PC-9 (cell line): ENCODE measurements around the gene EMP2. TPM values are rescaled to one million over a fixed set of nuclear protein-coding genes. Genes with fewer than 3 reads are reported as not detected.

Source experiments
- BruUV-seq: library from RNA; stranded (reverse); fragments of 400-500 nt; replicated peaks from 2 replicates; lab custom pipeline; 2021; lab: Mats Ljungman, UMichigan
- CTCF ChIA-PET: fragments of 300-600 bp; sonication (Branson Sonifier 250); formaldehyde crosslinking; loops from one replicate; lab custom pipeline; 2022; ENCODE audit warnings: antibody characterized with exemption; lab: Charles Lee
- POLR2A ChIA-PET: fragments of 300-600 bp; sonication (Branson Sonifier 250); formaldehyde crosslinking; loops from one replicate; lab custom pipeline; 2022; ENCODE audit warnings: antibody characterized with exemption; ENCODE audit not compliant: unreplicated experiment; lab: Charles Lee
- DNase-seq, 2 experiments: peaks; one replicate each; pipeline versions ENCODE4 v3.0.0 to v3.0.0-alpha.2; 2015 to 2022; ENCODE audit warnings: mixed read lengths in 1 of 2
- H2AFZ ChIP-seq: fragments of 200-600 bp; sonication (generic); 2 replicates; pipeline ENCODE4 v1.8.1; 2017; ENCODE audit warnings: antibody characterized with exemption
- H3F3A ChIP-seq: fragments of 200-600 bp; sonication (generic); 2 replicates; pipeline ENCODE4 v1.8.1; 2017; ENCODE audit warnings: antibody characterized with exemption, mild to moderate bottlenecking, low read depth; ENCODE audit not compliant: insufficient read depth
- H3K27ac ChIP-seq: fragments of 200-600 bp; sonication (generic); 2 replicates; pipeline ENCODE4 v1.6.1; 2016; ENCODE audit warnings: mixed run types
- H3K27me3 ChIP-seq: fragments of 200-600 bp; sonication (generic); 2 replicates; pipeline ENCODE4 v1.6.1; 2016; ENCODE audit warnings: low read depth, mixed run types; ENCODE audit not compliant: insufficient read depth
- H3K36me3 ChIP-seq: fragments of 200-600 bp; sonication (generic); 2 replicates; pipeline ENCODE4 v1.6.1; 2016; ENCODE audit warnings: low read depth, mixed run types
- H3K4me1 ChIP-seq: fragments of 200-600 bp; sonication (generic); replicated peaks from 2 replicates; pipeline ENCODE4 v1.6.1; 2016; ENCODE audit warnings: mixed run types; ENCODE audit not compliant: insufficient read depth
- H3K4me2 ChIP-seq: fragments of 200-600 bp; sonication (generic); 2 replicates; pipeline ENCODE4 v1.6.1; 2017; ENCODE audit warnings: mixed run types
- H3K4me3 ChIP-seq: fragments of 200-600 bp; sonication (generic); 2 replicates; pipeline ENCODE4 v1.6.1; 2016; ENCODE audit warnings: mixed run types
- H3K79me2 ChIP-seq: fragments of 200-600 bp; sonication (generic); 2 replicates; pipeline ENCODE4 v1.6.1; 2017; ENCODE audit warnings: low read depth, mixed run types
- H3K9me2 ChIP-seq: fragments of 200-600 bp; sonication (generic); 2 replicates; pipeline ENCODE4 v1.8.1; 2017; ENCODE audit warnings: mild to moderate bottlenecking; ENCODE audit not compliant: insufficient read depth
- H3K9me3 ChIP-seq: fragments of 200-600 bp; sonication (generic); 2 replicates; pipeline ENCODE4 v1.8.1; 2016; ENCODE audit warnings: low read depth; ENCODE audit not compliant: insufficient read depth
- H4K20me1 ChIP-seq: fragments of 200-600 bp; sonication (generic); 2 replicates; pipeline ENCODE4 v1.8.1; 2017; ENCODE audit not compliant: insufficient read depth
- CTCF ChIP-seq: fragments of 200-600 bp; sonication (generic); conservative IDR thresholded peaks from 2 replicates; pipeline ENCODE4 v1.6.1; 2017; ENCODE audit warnings: mixed run types, antibody characterized with exemption, mild to moderate bottlenecking, moderate library complexity
- EZH2 ChIP-seq: fragments of 200-600 bp; sonication (generic); IDR thresholded peaks from 2 replicates; pipeline ENCODE4 v1.8.0; 2017; ENCODE audit warnings: antibody characterized with exemption, low read depth
- intact Hi-C: fragments of 100-400 bp; cut with micrococcal nuclease; formaldehyde crosslinking; loops from one replicate; pipeline ENCODE4 v1.10.0; 2022; ENCODE audit not compliant: unreplicated experiment
- total RNA-seq: library from RNA; stranded (reverse); gene quantifications from 2 replicates; pipeline ENCODE4 v1.2.3, GENCODE V29; 2021

The EMP2 gene
- total RNA-seq, 1 experiment from 2014 or later = 137 TPM

- CTCF ChIA-PET = no interaction called here
- H3K27me3 ChIP-seq = no peaks in the 10 kb centered on the region
- intact Hi-C loops = no loop called here
These were observed 21.3 kb upstream of the EMP2 start for GRCh38 chr16:10601444-10602408.

GRCh38 chr16:10600782-10601443 lies 20.5 kb upstream of the EMP2 start:
- Histone ChIP-seq H3K4me3 (no peak overlapping the region), H3K9me3 (no peaks in the 10 kb centered on the region), H2AFZ (no peak overlapping the region), H3K4me1 (peaks cover 5% of the 10 kb centered on the region), H4K20me1 (no peaks in the 10 kb centered on the region), H3K27me3 (no peaks in the 10 kb centered on the region), H3K27ac (no peak overlapping the region), H3K9me2 (no peaks in the 10 kb centered on the region), H3K79me2 (no peaks in the 10 kb centered on the region), H3K4me2 (no peak overlapping the region), H3K36me3 (no peaks in the 10 kb centered on the region), H3F3A (no peaks in the 10 kb centered on the region; the same call in 1 of the 2 replicates)
- CTCF ChIA-PET = no interaction called here
- intact Hi-C loops = no loop called here
- no peak for DNase-seq
- no TSS peak for BruUV-seq
- POLR2A ChIA-PET = no interaction called here
- TF ChIP-seq EZH2 (no peak), CTCF (no peak)

More at GRCh38 chr16:10601444-10602408, 21.3 kb upstream of the EMP2 start:
- no peak overlapping the region for H2AFZ ChIP-seq
- TF ChIP-seq EZH2 (no peak), CTCF (no peak)
- H3F3A ChIP-seq = no peaks in the 10 kb centered on the region; the same call in 1 of the 2 replicates
- H3K4me1 ChIP-seq = peaks cover 5% of the 10 kb centered on the region
- no peak overlapping the region for H3K4me3 ChIP-seq
- H3K36me3 ChIP-seq = no peaks in the 10 kb centered on the region
- no peak for DNase-seq
- no peaks in the 10 kb centered on the region for H4K20me1 ChIP-seq
- H3K27ac ChIP-seq = no peak overlapping the region
- H3K79me2 ChIP-seq = no peaks in the 10 kb centered on the region
- no peaks in the 10 kb centered on the region for H3K9me3 ChIP-seq
- POLR2A ChIA-PET = no interaction called here
- H3K4me2 ChIP-seq = no peak overlapping the region
- H3K9me2 ChIP-seq = no peaks in the 10 kb centered on the region
- BruUV-seq = no TSS peak

- H3K27me3 ChIP-seq = no peaks in the 10 kb centered on the region
- H3K27ac ChIP-seq = no peak overlapping the region
- no peaks in the 10 kb centered on the region; the same call in 1 of the 2 replicates for H3F3A ChIP-seq
- DNase-seq = no peak
- TF ChIP-seq CTCF (no peak), EZH2 (no peak)
- H3K4me1 ChIP-seq = peaks cover 18% of the 10 kb centered on the region
- H3K4me3 ChIP-seq = no peak overlapping the region
- intact Hi-C loops = no loop called here
- no peak overlapping the region for H2AFZ ChIP-seq
- BruUV-seq = no TSS peak
- no peaks in the 10 kb centered on the region for H4K20me1 ChIP-seq
- CTCF ChIA-PET = no interaction called here
- no peaks in the 10 kb centered on the region for H3K36me3 ChIP-seq
- no peaks in the 10 kb centered on the region for H3K79me2 ChIP-seq
- POLR2A ChIA-PET = no interaction called here
- no peaks in the 10 kb centered on the region for H3K9me2 ChIP-seq
- H3K9me3 ChIP-seq = no peaks in the 10 kb centered on the region
- no peak overlapping the region for H3K4me2 ChIP-seq
These were observed 19.2 kb upstream of the EMP2 start for GRCh38 chr16:10599626-10600025.
